Ovary (tissue), 9 donors: ENCODE data around the gene DHX32. TPM values are rescaled to one million over a fixed set of nuclear protein-coding genes. Genes with fewer than 3 reads are reported as not detected.

Experiments used
- DNase-seq, 5 donors: peaks; one replicate each; pipeline ENCODE4 v3.0.0-alpha.2; 2019 to 2020
- H3K27ac ChIP-seq, 2 donors: fragments of 200-600 bp; one replicate each; pipeline versions ENCODE4 v1.5.1 to v1.8.0; 2019 to 2022
- H3K27me3 ChIP-seq: fragments of 200-600 bp; one replicate; pipeline ENCODE4 v1.8.0; 2022
- H3K36me3 ChIP-seq: fragments of 200-600 bp; sonication (generic); one replicate; pipeline ENCODE4 v1.5.1; 2019
- H3K4me1 ChIP-seq: one replicate; pipeline ENCODE4 v1.8.1; 2013; ENCODE audit warnings: mild to moderate bottlenecking, moderate library complexity; ENCODE audit not compliant: insufficient read depth
- H3K4me3 ChIP-seq: fragments of 200-600 bp; sonication (generic); one replicate; pipeline ENCODE4 v1.5.1; 2017
- H3K9me3 ChIP-seq, 2 donors: fragments of 200-600 bp in 1 of 2; sonication (generic) in 1 of 2; one replicate each; pipeline versions ENCODE4 v1.5.1 to v1.8.1; 2013 to 2019; ENCODE audit warnings: mild to moderate bottlenecking in 1 of 2, moderate library complexity in 1 of 2
- CTCF ChIP-seq, 3 donors: fragments of 450-650 bp in 2 of 3; fragments of 200-600 bp in 1 of 3; IDR thresholded peaks; one replicate each; pipeline versions ENCODE4 v1.5.1 to v1.8.0; 2016 to 2022; ENCODE audit warnings: antibody characterized with exemption in 3 of 3, mild to moderate bottlenecking in 1 of 3
- EP300 ChIP-seq: sonication (generic); formaldehyde crosslinking; IDR thresholded peaks from one replicate; pipeline ENCODE4 v1.6.1; 2017; ENCODE audit warnings: antibody characterized with exemption
- POLR2A ChIP-seq: fragments of 450-650 bp; IDR thresholded peaks from one replicate; pipeline ENCODE4 v1.6.1; 2017; ENCODE audit warnings: antibody characterized with exemption, mild to moderate bottlenecking, moderate library complexity
- WGBS, 3 donors: extraction: QIAGEN DNeasy Blood & Tissue Kit in 1 of 3; methylation state at CpG; one replicate each; pipeline versions ENCODE4 v1.1.5 to v1.1.7; 2013 to 2017; 5-methylcytosine and 5-hydroxymethylcytosine counted together
- intact Hi-C, 4 donors: fragments of 100-400 bp; cut with DNase I; formaldehyde crosslinking; loops; one replicate each; pipeline versions ENCODE4 v1.11.0 to v1.15.1; 2022 to 2023
- polyA plus RNA-seq, 2 donors: library from polyadenylated mRNA; stranded (reverse); fragments of 200-250 nt in 1 of 2; fragments of 350-450 nt in 1 of 2; fragmentation: Illumina TruSeq in 1 of 2; extraction: RNeasy Lipid Tissue Mini Kit (QIAGEN cat#74804) in 1 of 2; gene quantifications; one replicate each; pipeline ENCODE4 v1.2.3, GENCODE V29; 2013 to 2014
- total RNA-seq, 7 donors: library from RNA; depleted of rRNA in 2 of 7; stranded (reverse); fragments of >200 nt in 2 of 7; fragmentation: NEBNext Ultra II Directional in 3 of 7; extraction: Animal tissue kit (Norgen Biotek cat#: 25700) in 3 of 7; gene quantifications; one replicate each; pipeline versions ENCODE4 v1.1.0 to v1.2.4, GENCODE V29; 2016 to 2023
- donor health status: DM: no; HTN: no; CAD: no; lungs with moderate emphysema.
- donor health status: DM: no; HTN: no; CAD: no.
- donor health status: Bipolar disorder and iron deficiency.
- donor health status: DM: yes; HTN: yes; CAD: no.
- donor health status: DM: no; HTN: no; CAD: no.
- donor health status: DM: yes; HTN: yes; CAD: no.

The DHX32 gene
- total and polyA plus RNA-seq, 9 donors, result 17.1 to 36.5 (median 32.6) TPM

GRCh38 chr10:125849448-125849847 is 31.6 kb downstream of the DHX32 start:
- no peak for DNase-seq
- Histone ChIP-seq H3K36me3 (no peaks in the 10 kb centered on the region), H3K27ac (peak overlapping the region in 1 of 2 donors; percentile 55), H3K4me1 (peaks cover 25% of the 10 kb centered on the region), H3K9me3 (no peaks in the 10 kb centered on the region), H3K4me3 (no peak overlapping the region), H3K27me3 (no peaks in the 10 kb centered on the region)
- intact Hi-C loops, result no loop called here
- TF ChIP-seq CTCF (IDR thresholded peaks at IDR 0.05) (no peak), POLR2A (no peak), EP300 (no peak)
- 33 to 51% (median 33%) methylated on average over 7 of the region's 7 CpGs for WGBS, 3 donors

- Histone ChIP-seq H3K4me1 (peaks cover 27% of the 10 kb centered on the region), H3K4me3 (no peak overlapping the region), H3K36me3 (no peaks in the 10 kb centered on the region), H3K9me3 (no peaks in the 10 kb centered on the region), H3K27me3 (no peaks in the 10 kb centered on the region), H3K27ac (peak overlapping the region in 1 of 2 donors; percentile 55)
- TF ChIP-seq CTCF (IDR thresholded peaks at IDR 0.05), result no peak
- TF ChIP-seq POLR2A, result no peak
- TF ChIP-seq EP300, result no peak
- no peak for DNase-seq
- intact Hi-C loops, result no loop called here
- 29 to 74% (median 41%) methylated on average over 2 of the region's 2 CpGs for WGBS, 3 donors
Measured at GRCh38 chr10:125848857-125849256, 32.2 kb downstream of the DHX32 start.

- TF ChIP-seq POLR2A, result no peak
- no peak for TF ChIP-seq CTCF (IDR thresholded peaks at IDR 0.05)
- intact Hi-C loops, result no loop called here
- Histone ChIP-seq H3K27ac (no peak overlapping the region), H3K9me3 (no peaks in the 10 kb centered on the region), H3K27me3 (no peaks in the 10 kb centered on the region), H3K4me1 (peaks cover 30% of the 10 kb centered on the region), H3K4me3 (no peak overlapping the region), H3K36me3 (no peaks in the 10 kb centered on the region)
- no peak for DNase-seq
- WGBS, 3 donors, result 84 to 98% (median 85%) methylated on average over 2 of the region's 2 CpGs
Measured at GRCh38 chr10:125848371-125848770, 32.7 kb downstream of the DHX32 start.

- Histone ChIP-seq H3K36me3 (no peaks in the 10 kb centered on the region), H3K4me1 (peaks cover 32% of the 10 kb centered on the region), H3K4me3 (no peak overlapping the region), H3K27ac (no peak overlapping the region), H3K27me3 (no peaks in the 10 kb centered on the region), H3K9me3 (no peaks in the 10 kb centered on the region)
- intact Hi-C loops, result no loop called here
- TF ChIP-seq POLR2A (no peak), CTCF (IDR thresholded peaks at IDR 0.05) (no peak), EP300 (no peak)
- DNase-seq, result no peak
- 88 to 92% (median 92%) methylated on average over 3 of the region's 3 CpGs for WGBS, 3 donors
Measured at GRCh38 chr10:125846894-125847293, 34.2 kb downstream of the DHX32 start.
